Ramos (cell line): ENCODE results near the gene PLXDC2.

Experiments
- in situ Hi-C: fragments of 300-500 bp; cut with MboI; formaldehyde crosslinking; loops from one replicate; pipeline ENCODE4 v1.14.3; 2022; ENCODE audit warnings: low sequenced_read_pairs; ENCODE audit not compliant: unreplicated experiment

The PLXDC2 gene

GRCh38 chr10:20091698-20092097 is 275.5 kb downstream of the PLXDC2 start:
- in situ Hi-C loops, result no loop called here

DNA sequence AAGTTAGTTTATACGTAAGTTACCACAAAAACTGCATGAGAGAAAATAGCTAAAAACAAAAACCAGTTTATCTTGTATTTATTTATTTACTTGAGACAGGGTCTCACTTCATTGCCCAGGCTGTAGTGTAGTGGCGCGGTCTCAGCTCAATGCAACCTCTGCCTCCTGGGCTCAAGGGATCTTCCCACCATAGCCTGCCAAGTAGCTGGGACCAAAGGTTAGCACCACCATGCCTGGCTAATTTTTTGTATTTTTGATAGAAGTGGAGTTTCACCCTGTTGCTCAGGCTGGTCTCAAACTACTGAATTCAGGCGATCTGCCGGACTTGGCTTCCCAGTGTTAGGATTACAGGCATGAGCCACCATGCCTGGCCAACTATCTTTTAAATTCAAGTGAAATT is 277.4 kb downstream of the PLXDC2 start:
- in situ Hi-C loops, result no loop called here

DNA sequence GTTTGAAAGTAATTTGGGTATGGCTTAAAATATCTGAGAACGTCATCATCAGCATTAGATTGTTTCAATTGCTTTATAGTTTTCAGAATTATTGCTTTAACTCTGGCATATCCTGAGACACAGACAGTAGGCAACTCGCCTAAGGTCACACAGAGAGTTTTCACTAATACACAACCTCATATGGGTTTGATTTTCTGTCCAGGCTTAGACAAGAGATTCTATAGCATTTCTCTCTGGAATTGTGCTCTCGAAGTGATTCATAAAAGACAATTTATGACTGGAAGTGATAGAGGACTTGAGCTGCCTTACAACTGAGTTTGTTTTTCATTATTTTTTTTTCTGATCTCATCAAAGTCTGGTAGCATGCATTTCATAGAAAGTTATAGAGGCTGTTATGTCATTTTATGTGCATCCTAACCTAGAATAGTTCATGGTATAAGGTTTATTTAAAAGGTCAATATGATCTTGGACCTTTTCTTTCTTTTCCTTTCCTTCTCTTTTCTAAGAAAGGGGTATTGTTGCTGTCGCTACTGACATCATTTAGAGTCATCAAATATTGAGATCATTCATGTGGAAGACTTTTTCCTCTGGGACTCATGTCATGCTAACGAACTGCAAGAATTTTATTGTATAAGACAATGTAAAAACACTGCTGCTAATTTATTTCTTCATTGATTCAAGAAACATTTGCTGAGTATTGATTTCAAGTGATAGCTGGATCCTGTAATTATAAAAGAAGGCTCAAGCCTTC is 278.2 kb downstream of the PLXDC2 start:
- in situ Hi-C loops, result no loop called here

GRCh38 chr10:20100171-20100570 is 283.9 kb downstream of the PLXDC2 start:
- in situ Hi-C loops, result no loop called here

- in situ Hi-C loops, result no loop called here
These were observed 289.0 kb downstream of the PLXDC2 start for GRCh38 chr10:20105236-20105635.

- in situ Hi-C loops, result no loop called here
These were observed 289.7 kb downstream of the PLXDC2 start for GRCh38 chr10:20105931-20106330.

DNA sequence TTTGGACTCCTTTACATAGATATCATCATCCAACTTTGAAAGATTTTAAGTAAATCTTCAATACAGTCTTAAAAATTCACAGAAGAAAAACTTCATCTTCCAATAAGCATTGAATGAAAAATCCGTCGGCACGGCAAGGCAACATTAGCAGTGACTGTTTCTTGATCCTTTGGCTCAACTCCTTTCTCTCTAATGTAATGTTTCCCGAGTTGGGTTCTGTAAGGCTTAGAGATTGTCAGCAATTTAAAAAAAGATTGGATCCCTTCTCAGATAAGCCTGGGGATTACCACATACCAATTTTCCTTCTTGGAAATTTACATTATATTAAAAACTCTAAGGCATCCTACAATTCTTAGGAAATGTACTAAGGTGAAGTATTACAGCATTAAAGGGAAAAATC is 291.8 kb downstream of the PLXDC2 start:
- in situ Hi-C loops, result no loop called here

- in situ Hi-C loops, result no loop called here
These were observed 293.4 kb downstream of the PLXDC2 start for GRCh38 chr10:20109613-20110012.

DNA sequence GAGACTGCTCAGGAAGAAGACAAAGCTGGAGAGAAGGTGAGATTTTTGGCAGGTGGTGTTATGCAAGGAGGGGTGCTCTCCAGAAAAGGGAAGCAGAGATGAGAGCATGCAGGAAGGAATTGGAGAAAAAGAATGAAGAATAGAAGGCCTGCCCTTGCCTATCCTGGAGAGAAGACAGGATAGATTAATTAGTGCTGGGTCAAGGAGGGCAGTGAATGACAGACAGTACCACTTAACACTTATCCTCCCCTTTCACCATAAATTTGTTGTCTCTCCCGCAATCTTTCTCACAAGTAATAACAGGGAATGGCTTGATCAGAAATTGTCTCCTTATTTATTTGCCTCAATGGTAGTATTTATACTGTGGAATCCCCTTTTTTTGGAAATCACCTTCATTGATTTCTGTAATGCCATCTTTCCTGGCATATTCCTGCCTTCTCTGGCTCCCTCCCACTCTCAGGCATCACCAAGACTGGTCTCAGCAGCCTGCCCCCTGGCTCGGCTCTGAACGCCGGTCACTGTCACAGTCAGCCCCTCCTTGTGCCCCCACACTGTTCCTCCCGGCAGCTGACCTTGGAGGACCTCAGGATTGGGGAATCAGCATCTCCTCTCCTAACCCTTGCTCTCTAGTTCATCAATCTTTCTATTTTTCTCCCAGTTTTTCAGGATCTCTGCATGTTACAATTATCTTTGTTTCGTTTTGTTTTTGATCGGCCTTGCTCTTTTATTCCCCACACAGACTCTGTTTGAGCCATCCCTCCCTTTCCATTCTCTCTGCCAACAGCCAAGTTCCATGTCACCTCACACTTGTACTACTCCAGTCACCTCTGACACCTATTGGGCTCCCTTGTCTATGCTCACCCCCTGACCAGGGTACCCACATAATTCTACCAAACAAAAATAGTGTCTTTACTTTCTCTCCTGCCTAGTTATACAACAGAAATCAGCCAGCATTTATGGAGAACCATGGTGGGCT is 294.2 kb downstream of the PLXDC2 start:
- in situ Hi-C loops, result no loop called here

GRCh38 chr10:20114179-20114578 is 297.9 kb downstream of the PLXDC2 start:
- in situ Hi-C loops, result no loop called here

- in situ Hi-C loops, result no loop called here
These were observed 299.7 kb downstream of the PLXDC2 start for GRCh38 chr10:20115894-20116293.

- in situ Hi-C loops, result no loop called here
These were observed 301.2 kb downstream of the PLXDC2 start for GRCh38 chr10:20117471-20117870.

- in situ Hi-C loops, result no loop called here
These were observed 301.9 kb downstream of the PLXDC2 start for GRCh38 chr10:20118119-20118518.

DNA sequence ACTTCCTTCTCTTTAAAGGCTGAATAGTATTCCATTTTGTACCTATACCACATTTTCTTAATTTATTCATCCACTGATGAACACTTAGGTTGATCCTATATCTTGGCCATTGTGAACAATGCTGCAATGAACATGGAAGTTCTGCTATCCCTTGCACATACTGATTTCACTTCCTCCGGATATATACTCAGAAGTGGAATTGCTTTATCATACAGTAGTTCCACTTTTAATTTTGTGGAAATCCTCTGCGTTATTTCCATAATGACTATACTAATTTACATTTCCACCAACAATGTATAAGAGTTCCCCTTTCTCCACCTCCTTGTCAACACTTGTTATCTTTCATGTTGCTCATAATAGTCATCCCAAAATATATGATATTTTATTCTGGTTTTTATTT is 312.6 kb downstream of the PLXDC2 start:
- in situ Hi-C loops, result no loop called here

DNA sequence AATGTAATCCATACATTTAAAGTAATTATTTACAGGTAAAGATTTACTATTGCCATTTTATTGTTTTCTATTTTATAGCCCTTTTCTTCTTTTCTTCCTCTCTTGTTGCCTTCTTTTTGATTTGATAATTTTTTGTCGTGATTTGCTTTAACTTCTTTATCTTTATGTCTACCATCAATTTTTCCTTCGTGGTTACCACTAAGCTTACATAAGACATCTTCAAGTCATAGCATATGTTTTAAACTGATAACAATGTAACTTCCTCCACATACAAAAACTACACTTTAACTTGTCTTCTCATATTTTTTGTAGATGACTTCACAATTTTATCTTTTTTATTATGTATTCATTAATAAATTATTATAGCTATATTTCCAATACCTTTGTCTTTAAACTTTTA is 316.6 kb downstream of the PLXDC2 start:
- in situ Hi-C loops, result no loop called here

- in situ Hi-C loops, result no loop called here
These were observed 317.5 kb downstream of the PLXDC2 start for GRCh38 chr10:20133669-20134189.

DNA sequence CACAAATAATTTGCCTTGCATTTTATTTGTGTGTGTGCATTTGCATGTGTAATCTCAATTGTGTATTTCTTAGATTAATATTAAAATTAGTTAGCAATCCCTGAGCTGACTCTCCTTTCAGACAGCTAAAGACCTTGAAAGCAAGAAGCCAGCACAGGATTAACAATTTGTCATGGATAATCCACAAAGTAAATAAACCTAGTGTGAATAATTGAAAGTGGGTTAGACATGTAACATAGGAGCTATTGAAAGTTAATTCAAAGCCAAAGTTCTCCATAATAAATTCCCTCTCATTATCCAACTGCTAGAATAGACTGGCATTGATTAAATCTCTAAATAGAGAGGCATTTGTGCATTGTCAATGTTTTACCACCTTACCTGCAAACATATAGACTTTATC is 326.1 kb downstream of the PLXDC2 start:
- in situ Hi-C loops, result no loop called here

DNA sequence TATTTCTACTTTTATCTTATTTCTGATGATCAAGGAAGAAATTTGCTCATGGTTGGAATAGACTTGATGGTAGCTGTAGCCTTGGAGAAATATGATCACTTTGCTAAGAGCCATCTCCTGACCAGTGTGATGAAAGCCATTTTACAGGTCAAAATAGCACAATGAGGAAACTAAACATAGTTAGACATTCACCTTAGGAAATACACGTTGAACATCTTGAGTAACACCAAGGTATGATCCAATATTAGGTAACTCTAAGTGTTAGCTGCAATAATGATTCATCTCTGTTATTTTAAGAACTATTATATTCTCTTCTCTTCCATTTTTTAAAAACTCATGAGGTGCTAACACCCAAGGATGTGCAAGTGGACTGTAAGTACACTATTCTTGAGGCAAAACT is 328.0 kb downstream of the PLXDC2 start:
- in situ Hi-C loops, result no loop called here

- in situ Hi-C loops, result no loop called here
These were observed 329.8 kb downstream of the PLXDC2 start for GRCh38 chr10:20146004-20146403.

DNA sequence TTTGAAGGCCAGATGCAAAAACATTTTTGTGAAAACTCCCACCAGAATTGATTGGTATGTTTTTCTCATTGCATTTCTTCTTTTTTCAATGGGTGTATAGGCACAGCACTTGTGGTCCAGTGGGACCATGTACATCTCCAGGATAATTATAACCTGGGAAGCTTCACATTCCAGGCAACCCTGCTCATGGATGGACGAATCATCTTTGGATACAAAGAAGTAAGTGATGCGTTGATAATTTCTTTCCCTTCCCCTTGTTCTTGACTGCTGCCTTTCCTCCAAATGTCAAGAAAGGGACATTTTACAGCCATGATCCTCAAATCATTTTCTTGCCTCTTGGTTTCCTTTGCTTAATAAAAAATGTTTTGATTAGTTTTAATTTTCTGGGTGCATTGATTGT is 331.5 kb downstream of the PLXDC2 start:
- in situ Hi-C loops, result no loop called here

- in situ Hi-C loops, result no loop called here
These were observed 340.3 kb downstream of the PLXDC2 start for GRCh38 chr10:20156511-20156910.
